Omental fat pad (tissue), 4 donors: ENCODE data around the gene SGK1. TPM values are rescaled to one million over a fixed set of nuclear protein-coding genes. Genes with fewer than 3 reads are reported as not detected.

Experiments used
- ATAC-seq: fragments of 150-250 bp; one replicate; pipeline ENCODE4 v1.9.1; 2016; ENCODE audit warnings: mild to moderate bottlenecking, moderate library complexity; ENCODE audit not compliant: low FRiP score
- DNase-seq: peaks from one replicate; pipeline ENCODE4 v3.0.0-alpha.2; 2019; ENCODE audit warnings: low spot score
- total RNA-seq, 4 donors: library from RNA; depleted of rRNA; stranded (reverse); fragments of >200 nt; gene quantifications; one replicate each; pipeline ENCODE4 v1.1.0, GENCODE V29; 2016
- TF ChIP-seq, protein P1 (sequence below), 3 donors: fragments of 450-650 bp; IDR thresholded peaks; one replicate each; pipeline ENCODE4 v1.5.1; 2016 to 2017; ENCODE audit warnings: antibody characterized with exemption in 3 of 3, mild to moderate bottlenecking in 3 of 3, moderate library complexity in 2 of 3

Gene SGK1
- total RNA-seq, 4 donors from 2014 or later, result 355 to 1,386 (median 540) TPM

DNA sequence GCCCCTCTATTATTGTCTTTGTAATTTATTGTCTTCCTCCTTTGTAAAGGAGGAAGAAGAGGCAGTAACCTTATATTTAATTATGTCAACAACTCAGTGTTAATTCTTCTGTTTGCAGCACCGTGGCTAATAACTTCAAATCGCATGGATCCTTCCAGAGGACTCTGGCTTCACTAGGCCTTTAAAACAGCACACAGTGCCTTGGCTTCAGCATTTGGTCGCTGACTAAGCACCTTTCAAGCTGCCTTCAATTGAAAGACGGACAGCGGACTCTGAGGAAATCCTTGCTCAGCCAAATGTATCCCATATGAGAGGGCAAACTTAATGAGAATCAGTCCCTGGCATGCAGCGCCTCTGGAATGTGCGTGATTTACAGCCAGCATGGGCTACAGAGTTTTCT is 64.2 kb downstream of the SGK1 start:
- DNase-seq, result no peak
- no peak for ATAC-seq
- TF ChIP-seq, protein P1, sequence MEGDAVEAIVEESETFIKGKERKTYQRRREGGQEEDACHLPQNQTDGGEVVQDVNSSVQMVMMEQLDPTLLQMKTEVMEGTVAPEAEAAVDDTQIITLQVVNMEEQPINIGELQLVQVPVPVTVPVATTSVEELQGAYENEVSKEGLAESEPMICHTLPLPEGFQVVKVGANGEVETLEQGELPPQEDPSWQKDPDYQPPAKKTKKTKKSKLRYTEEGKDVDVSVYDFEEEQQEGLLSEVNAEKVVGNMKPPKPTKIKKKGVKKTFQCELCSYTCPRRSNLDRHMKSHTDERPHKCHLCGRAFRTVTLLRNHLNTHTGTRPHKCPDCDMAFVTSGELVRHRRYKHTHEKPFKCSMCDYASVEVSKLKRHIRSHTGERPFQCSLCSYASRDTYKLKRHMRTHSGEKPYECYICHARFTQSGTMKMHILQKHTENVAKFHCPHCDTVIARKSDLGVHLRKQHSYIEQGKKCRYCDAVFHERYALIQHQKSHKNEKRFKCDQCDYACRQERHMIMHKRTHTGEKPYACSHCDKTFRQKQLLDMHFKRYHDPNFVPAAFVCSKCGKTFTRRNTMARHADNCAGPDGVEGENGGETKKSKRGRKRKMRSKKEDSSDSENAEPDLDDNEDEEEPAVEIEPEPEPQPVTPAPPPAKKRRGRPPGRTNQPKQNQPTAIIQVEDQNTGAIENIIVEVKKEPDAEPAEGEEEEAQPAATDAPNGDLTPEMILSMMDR (IDR thresholded peaks at IDR 0.05), result no peak

DNA sequence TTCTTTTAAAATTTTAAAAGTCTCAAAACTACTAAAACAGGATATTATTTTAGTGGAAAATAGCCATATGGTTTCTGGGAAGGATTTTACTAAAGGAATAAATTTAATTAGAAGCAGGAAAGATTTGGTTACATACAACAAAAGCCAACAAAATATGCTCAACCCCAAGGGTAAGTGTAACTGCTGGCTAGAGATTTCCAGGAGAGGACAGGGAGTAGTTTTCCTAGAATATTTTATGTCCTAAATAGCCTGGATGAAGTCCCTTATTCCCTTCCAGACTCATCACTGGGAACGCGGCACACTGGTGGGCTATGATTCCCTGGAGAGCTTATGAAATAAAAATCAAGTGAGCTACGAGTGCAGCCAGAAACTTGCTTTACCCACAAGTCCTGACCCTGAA is 66.6 kb downstream of the SGK1 start:
- ATAC-seq (no peak), DNase-seq (no peak)
- TF ChIP-seq, protein P1 (IDR thresholded peaks at IDR 0.05), result no peak

DNA sequence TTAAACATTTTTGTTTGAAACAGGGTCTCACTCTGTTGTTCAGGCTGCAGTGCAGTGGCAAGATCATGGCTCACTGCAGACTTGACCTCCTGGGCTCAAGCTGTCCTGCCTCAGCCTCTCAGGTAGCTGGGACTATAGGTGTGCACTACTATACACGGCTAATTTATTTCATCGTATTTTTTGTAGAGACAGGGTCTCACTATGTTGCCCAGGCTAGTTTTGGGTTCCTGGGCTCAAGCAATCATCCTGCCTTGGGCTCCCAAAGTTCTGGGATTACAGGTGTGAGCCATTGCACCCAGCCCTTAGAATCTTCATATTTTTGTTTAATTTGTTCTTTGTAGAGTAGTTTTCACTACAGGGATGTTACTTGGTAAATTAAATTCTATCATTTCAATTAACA is 67.1 kb downstream of the SGK1 start:
- TF ChIP-seq, protein P1 (IDR thresholded peaks at IDR 0.05), result no peak
- DNase-seq, result no peak
- ATAC-seq, result no peak

GRCh38 chr6:134249759-134250602 is 67.9 kb downstream of the SGK1 start:
- TF ChIP-seq, protein P1 (IDR thresholded peaks at IDR 0.05), result no peak
- ATAC-seq, result peak; percentile 85
- no peak for DNase-seq

DNA sequence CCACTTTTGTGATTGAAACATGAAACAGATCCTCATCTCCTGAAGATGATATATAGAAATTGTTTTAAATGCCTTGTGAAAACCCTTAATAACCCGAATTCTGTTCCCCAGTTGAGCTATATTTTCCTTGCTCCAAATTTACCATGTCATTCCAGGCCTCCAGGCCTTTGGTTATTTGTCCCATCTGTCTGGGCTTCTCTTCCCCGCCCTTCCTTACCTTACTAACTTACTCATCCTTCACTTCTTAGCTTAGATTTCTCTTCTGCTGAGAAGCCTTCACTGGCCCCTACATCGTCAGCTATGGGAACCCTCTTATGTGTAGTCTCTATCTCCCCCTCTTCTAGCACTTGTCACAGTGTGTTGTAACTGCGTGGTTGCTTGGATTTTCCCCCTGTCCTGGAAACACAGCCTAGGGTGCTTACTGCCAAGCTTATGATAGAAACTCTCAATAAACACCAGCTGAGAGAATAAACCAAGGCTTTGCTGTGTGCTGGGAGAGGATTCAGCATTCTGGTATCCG is 68.6 kb downstream of the SGK1 start:
- peak; percentile 64 for ATAC-seq
- TF ChIP-seq, protein P1 (IDR thresholded peaks at IDR 0.05), result no peak
- no peak for DNase-seq

- no peak for ATAC-seq
- DNase-seq, result no peak
- TF ChIP-seq, protein P1 (IDR thresholded peaks at IDR 0.05), result no peak
Observed at GRCh38 chr6:134247844-134248580, 69.9 kb downstream of the SGK1 start.
